Measurements from ENCODE around the gene COL8A2.

COL8A2 gene

GRCh38 chr1:36096500-36097432 is 28.3 kb downstream of the COL8A2 start:
- TF ChIP-seq CTCF (IDR thresholded peaks at IDR 0.05; ENCODE audit: poor library complexity, severe bottlenecking) = peak; percentile 31
- peak; percentile 48 for ATAC-seq (ENCODE audit: low read depth)
- Histone ChIP-seq H3K9me3 (ENCODE audit: severe bottlenecking) (no peaks in the 10 kb centered on the region), H3K27ac (ENCODE audit: poor library complexity, severe bottlenecking) (no peak overlapping the region), H3K27me3 (ENCODE audit: insufficient read depth, poor library complexity, severe bottlenecking) (no peaks in the 10 kb centered on the region), H3K4me1 (ENCODE audit: insufficient read depth, poor library complexity, severe bottlenecking) (no peaks in the 10 kb centered on the region), H3K4me3 (ENCODE audit: severe bottlenecking) (no peak overlapping the region), H3K36me3 (ENCODE audit: low read depth) (peaks cover 31% of the 10 kb centered on the region)
- no peak for DNase-seq (ENCODE audit: low spot score)

GRCh38 chr1:36095760-36096405 is 29.1 kb downstream of the COL8A2 start:
- no peak overlapping the region for H3K27ac ChIP-seq (ENCODE audit: poor library complexity, severe bottlenecking)

GRCh38 chr1:36094621-36095061 is 30.4 kb downstream of the COL8A2 start:
- no peak for TF ChIP-seq CTCF (IDR thresholded peaks at IDR 0.05; ENCODE audit: poor library complexity, severe bottlenecking)
- no peaks in the 10 kb centered on the region for H3K9me3 ChIP-seq (ENCODE audit: severe bottlenecking)
- no peak overlapping the region for H3K4me3 ChIP-seq (ENCODE audit: severe bottlenecking)
- DNase-seq (ENCODE audit: low spot score) = no peak
- no peak for ATAC-seq (ENCODE audit: low read depth)
- no peaks in the 10 kb centered on the region for H3K27me3 ChIP-seq (ENCODE audit: insufficient read depth, poor library complexity, severe bottlenecking)
- no peaks in the 10 kb centered on the region for H3K4me1 ChIP-seq (ENCODE audit: insufficient read depth, poor library complexity, severe bottlenecking)
- peaks cover 40% of the 10 kb centered on the region for H3K36me3 ChIP-seq (ENCODE audit: low read depth)
- H3K27ac ChIP-seq (ENCODE audit: poor library complexity, severe bottlenecking) = no peak overlapping the region

More at GRCh38 chr1:36095760-36096405, 29.1 kb downstream of the COL8A2 start:
- no peaks in the 10 kb centered on the region for H3K9me3 ChIP-seq (ENCODE audit: severe bottlenecking)
- ATAC-seq (ENCODE audit: low read depth) (no peak), DNase-seq (ENCODE audit: low spot score) (no peak)
- H3K4me1 ChIP-seq (ENCODE audit: insufficient read depth, poor library complexity, severe bottlenecking) = no peaks in the 10 kb centered on the region
- peaks cover 39% of the 10 kb centered on the region for H3K36me3 ChIP-seq (ENCODE audit: low read depth)
- H3K4me3 ChIP-seq (ENCODE audit: severe bottlenecking) = no peak overlapping the region
- H3K27me3 ChIP-seq (ENCODE audit: insufficient read depth, poor library complexity, severe bottlenecking) = no peaks in the 10 kb centered on the region
- TF ChIP-seq CTCF (IDR thresholded peaks at IDR 0.05; ENCODE audit: poor library complexity, severe bottlenecking) = no peak

- Histone ChIP-seq H3K27ac (ENCODE audit: poor library complexity, severe bottlenecking) (no peak overlapping the region), H3K36me3 (ENCODE audit: low read depth) (peaks cover 40% of the 10 kb centered on the region), H3K9me3 (ENCODE audit: severe bottlenecking) (no peaks in the 10 kb centered on the region), H3K4me1 (ENCODE audit: insufficient read depth, poor library complexity, severe bottlenecking) (no peaks in the 10 kb centered on the region), H3K4me3 (ENCODE audit: severe bottlenecking) (no peak overlapping the region), H3K27me3 (ENCODE audit: insufficient read depth, poor library complexity, severe bottlenecking) (no peaks in the 10 kb centered on the region)
- ATAC-seq (ENCODE audit: low read depth) = no peak
- no peak for DNase-seq (ENCODE audit: low spot score)
- TF ChIP-seq CTCF (IDR thresholded peaks at IDR 0.05; ENCODE audit: poor library complexity, severe bottlenecking) = no peak
Measured at GRCh38 chr1:36093929-36094328, 31.1 kb downstream of the COL8A2 start.

All from RWPE2 (cell line).